Neuronal stem cell (in vitro differentiated cells): ENCODE data around the gene WDFY3.

Experiments used
- DNase-seq: peaks from one replicate; pipeline ENCODE4 v3.0.0-alpha.2; 2013; ENCODE audit warnings: low spot score
- H2AFZ ChIP-seq: one replicate; pipeline ENCODE4 v1.6.1; 2013; ENCODE audit warnings: mild to moderate bottlenecking, low read length, inconsistent platforms
- H2AK5ac ChIP-seq: 2 replicates; pipeline ENCODE4 v1.6.1; 2013; ENCODE audit warnings: low read depth, mild to moderate bottlenecking, inconsistent platforms, low read length, moderate library complexity, mixed read lengths
- H2BK120ac ChIP-seq: 2 replicates; pipeline ENCODE4 v1.6.1; 2013; ENCODE audit warnings: low read depth, mild to moderate bottlenecking, inconsistent platforms, low read length, moderate library complexity, mixed read lengths
- H2BK12ac ChIP-seq: one replicate; pipeline ENCODE4 v1.6.1; 2013; ENCODE audit warnings: low read length, inconsistent platforms
- H2BK15ac ChIP-seq: 2 replicates; pipeline ENCODE4 v1.6.1; 2013; ENCODE audit warnings: mild to moderate bottlenecking, low read length, inconsistent platforms, mixed read lengths
- H2BK5ac ChIP-seq: one replicate; pipeline ENCODE4 v1.6.1; 2013; ENCODE audit warnings: inconsistent platforms, mild to moderate bottlenecking, low read length, moderate library complexity
- H3K14ac ChIP-seq: one replicate; pipeline ENCODE4 v1.6.1; 2013; ENCODE audit warnings: low read length, inconsistent platforms
- H3K18ac ChIP-seq: 2 replicates; pipeline ENCODE4 v1.6.1; 2013; ENCODE audit warnings: low read length, inconsistent platforms
- H3K23ac ChIP-seq: 2 replicates; pipeline ENCODE4 v1.6.1; 2013; ENCODE audit warnings: low read depth, mild to moderate bottlenecking, mixed read lengths, low read length, inconsistent platforms; ENCODE audit not compliant: poor library complexity
- H3K27ac ChIP-seq: replicated peaks from 3 replicates; pipeline ENCODE4 v1.5.1; 2013; ENCODE audit warnings: low read length, inconsistent platforms
- H3K27me3 ChIP-seq, 3 experiments: 2 replicates each; pipeline ENCODE4 v1.6.1; 2013; ENCODE audit warnings: low read length in 3 of 3, mild to moderate bottlenecking in 2 of 3, inconsistent platforms in 1 of 3, low read depth in 1 of 3, mixed read lengths in 1 of 3, moderate library complexity in 1 of 3; ENCODE audit not compliant: control insufficient read depth in 3 of 3, insufficient read depth in 3 of 3
- H3K36me3 ChIP-seq, 2 donors: replicated peaks in 1 of 2; 2 replicates each; pipeline ENCODE4 v1.6.1; 2013; ENCODE audit warnings: low read length in 2 of 2; ENCODE audit not compliant: control insufficient read depth in 2 of 2, insufficient read depth in 2 of 2
- H3K4ac ChIP-seq: 2 replicates; pipeline ENCODE4 v1.6.1; 2013; ENCODE audit warnings: inconsistent platforms, mild to moderate bottlenecking, low read length, moderate library complexity
- H3K4me1 ChIP-seq, 2 donors: 1 replicate in 1 of 2; 2 replicates in 1 of 2; pipeline ENCODE4 v1.6.1; 2013; ENCODE audit warnings: low read length in 2 of 2, low read depth in 1 of 2; ENCODE audit not compliant: control insufficient read depth in 2 of 2, insufficient read depth in 1 of 2
- H3K4me2 ChIP-seq: one replicate; pipeline ENCODE4 v1.6.1; 2013; ENCODE audit warnings: mild to moderate bottlenecking, low read length, inconsistent platforms; ENCODE audit not compliant: insufficient read depth, poor library complexity, severe bottlenecking
- H3K4me3 ChIP-seq, 2 donors: 2 replicates each; pipeline ENCODE4 v1.5.1; 2013; ENCODE audit warnings: low read length in 2 of 2, mild to moderate bottlenecking in 2 of 2, inconsistent platforms in 1 of 2, moderate library complexity in 1 of 2
- H3K79me1 ChIP-seq: one replicate; pipeline ENCODE4 v1.6.1; 2013; ENCODE audit warnings: low read depth, mild to moderate bottlenecking, inconsistent platforms, low read length, moderate library complexity
- H3K9ac ChIP-seq: one replicate; pipeline ENCODE4 v1.6.1; 2013; ENCODE audit warnings: mild to moderate bottlenecking, low read depth, low read length, inconsistent platforms; ENCODE audit not compliant: poor library complexity
- H3K9me3 ChIP-seq, 2 donors: replicated peaks in 1 of 2; 2 replicates each; pipeline versions ENCODE3 to v1.6.1; 2013; ENCODE audit warnings: low read length in 2 of 2, mild to moderate bottlenecking in 2 of 2, inconsistent platforms in 1 of 2, low read depth in 1 of 2, mixed read lengths in 1 of 2, moderate library complexity in 1 of 2; ENCODE audit not compliant: control insufficient read depth in 2 of 2, insufficient read depth in 1 of 2
- H4K8ac ChIP-seq: one replicate; pipeline ENCODE4 v1.6.1; 2013; ENCODE audit warnings: low read depth, mild to moderate bottlenecking, inconsistent platforms, low read length, moderate library complexity
- H4K91ac ChIP-seq: one replicate; pipeline ENCODE4 v1.6.1; 2013; ENCODE audit warnings: low read length, low read depth, mild to moderate bottlenecking, inconsistent platforms; ENCODE audit not compliant: poor library complexity
- WGBS, 2 donors: extraction: QIAGEN DNeasy Blood & Tissue Kit; methylation state at CpG; one replicate each; pipeline ENCODE4 v1.1.7; 2013; ENCODE audit warnings: missing lambda C conversion rate in 2 of 2, mixed read lengths in 1 of 2; ENCODE audit not compliant: insufficient read length in 2 of 2, insufficient replicate concordance in 1 of 2; ENCODE audit errors: extremely low coverage in 2 of 2; 5-methylcytosine and 5-hydroxymethylcytosine counted together

The WDFY3 gene

GRCh38 chr4:84877051-84877833, 89.2 kb downstream of the WDFY3 start:
- Histone ChIP-seq H3K4ac (no peak overlapping the region), H3K4me2 (no peak overlapping the region), H2AFZ (no peak overlapping the region), H3K23ac (no peak overlapping the region), H3K4me1 (no peaks in the 10 kb centered on the region), H3K27me3 (no peaks in the 10 kb centered on the region), H3K14ac (no peak overlapping the region), H2BK12ac (no peak overlapping the region), H3K36me3 (peaks cover 0 to 23% of the 10 kb centered on the region in 2 donors), H3K9me3 (peaks cover 0 to 5% of the 10 kb centered on the region in 2 donors), H3K4me3 (no peak overlapping the region), H2BK120ac (no peak overlapping the region), H3K27ac (no peak overlapping the region), H2AK5ac (no peak overlapping the region), H3K79me1 (no peaks in the 10 kb centered on the region), H3K9ac (no peak overlapping the region), H4K8ac (no peak overlapping the region), H2BK15ac (no peak overlapping the region), H2BK5ac (no peak overlapping the region), H3K18ac (no peak overlapping the region), H4K91ac (no peak overlapping the region)
- WGBS, 2 donors, result no CpG with 5 or more reads among the region's 5 CpGs
- DNase-seq, result no peak

GRCh38 chr4:84875636-84876371, 90.7 kb downstream of the WDFY3 start:
- H3K14ac ChIP-seq, result no peak overlapping the region
- WGBS, 2 donors, result no CpG with 5 or more reads among the region's 4 CpGs

GRCh38 chr4:84874619-84875018, 91.9 kb downstream of the WDFY3 start:
- Histone ChIP-seq H3K36me3 (peaks cover 0 to 7% of the 10 kb centered on the region in 2 donors), H3K9me3 (peaks cover 0 to 2% of the 10 kb centered on the region in 2 donors), H3K18ac (no peak overlapping the region), H3K4me2 (no peak overlapping the region), H2BK12ac (no peak overlapping the region), H3K4ac (no peak overlapping the region), H2AK5ac (no peak overlapping the region), H3K4me3 (no peak overlapping the region), H2BK5ac (no peak overlapping the region), H3K79me1 (no peaks in the 10 kb centered on the region), H3K27me3 (no peaks in the 10 kb centered on the region), H4K8ac (no peak overlapping the region), H3K14ac (no peak overlapping the region), H3K9ac (no peak overlapping the region), H2BK15ac (no peak overlapping the region), H3K4me1 (peaks cover 2% of the 10 kb centered on the region in 2 donors), H4K91ac (no peak overlapping the region), H3K23ac (no peak overlapping the region), H3K27ac (no peak overlapping the region), H2BK120ac (no peak overlapping the region), H2AFZ (no peak overlapping the region)
- no peak for DNase-seq
- WGBS, 2 donors, result no CpG with 5 or more reads among the region's 3 CpGs

More at GRCh38 chr4:84875636-84876371, 90.7 kb downstream of the WDFY3 start:
- Histone ChIP-seq H4K91ac (no peak overlapping the region), H4K8ac (no peak overlapping the region), H3K79me1 (no peaks in the 10 kb centered on the region), H3K18ac (no peak overlapping the region), H3K9me3 (peaks cover 0 to 2% of the 10 kb centered on the region in 2 donors), H3K27ac (no peak overlapping the region), H3K27me3 (no peaks in the 10 kb centered on the region), H2BK120ac (no peak overlapping the region), H3K4ac (no peak overlapping the region), H3K23ac (no peak overlapping the region), H2BK12ac (no peak overlapping the region), H3K4me1 (no peaks in the 10 kb centered on the region), H2BK15ac (no peak overlapping the region), H3K9ac (no peak overlapping the region), H3K4me2 (no peak overlapping the region), H2AFZ (no peak overlapping the region), H2AK5ac (no peak overlapping the region), H2BK5ac (no peak overlapping the region), H3K36me3 (peaks cover 0 to 12% of the 10 kb centered on the region in 2 donors), H3K4me3 (no peak overlapping the region)
- DNase-seq, result no peak
